SK-N-MC (cell line): ENCODE results near the gene BCAS4.

ENCODE experiments used
- DNase-seq: peaks from one replicate; pipeline ENCODE4 v3.0.0-alpha.2; 2011; ENCODE audit warnings: low read depth, low spot score
- H3K27ac ChIP-seq: fragments of 200-600 bp; sonication (generic); 2 replicates; pipeline ENCODE4 v1.5.1; 2016; ENCODE audit warnings: mixed run types
- H3K36me3 ChIP-seq: fragments of 200-600 bp; sonication (generic); 2 replicates; pipeline ENCODE4 v1.6.1; 2017; ENCODE audit warnings: antibody characterized with exemption, low read length, mixed read lengths; ENCODE audit not compliant: insufficient read depth
- H3K4me3 ChIP-seq: fragments of 200-600 bp; sonication (generic); 2 replicates; pipeline ENCODE4 v1.5.1; 2016
- H3K9ac ChIP-seq: fragments of 200-600 bp; sonication (generic); 2 replicates; pipeline ENCODE4 v1.8.0; 2017; ENCODE audit warnings: mixed run types, mixed read lengths; ENCODE audit not compliant: insufficient read length
- H3K9me3 ChIP-seq: fragments of 200-600 bp; sonication (generic); 2 replicates; pipeline ENCODE4 v1.6.1; 2017; ENCODE audit warnings: low read depth, mild to moderate bottlenecking, antibody characterized with exemption, low read length, moderate library complexity, mixed read lengths
- EZH2 ChIP-seq: fragments of 200-600 bp; sonication (generic); IDR thresholded peaks from one replicate; pipeline ENCODE4 v1.6.1; 2017; ENCODE audit warnings: antibody characterized with exemption
- FOXP2 ChIP-seq: optimal IDR thresholded peaks from 2 replicates; pipeline ENCODE3; 2011; ENCODE audit warnings: mild to moderate bottlenecking, moderate library complexity; ENCODE audit not compliant: insufficient read depth; ENCODE audit errors: extremely low read length, control extremely low read depth
- POLR2AphosphoS5 ChIP-seq: IDR thresholded peaks from 2 replicates; pipeline ENCODE4 v1.6.1; 2012; ENCODE audit warnings: mild to moderate bottlenecking, low read depth, low read length, borderline replicate concordance

The BCAS4 gene

GRCh38 chr20:50794846-50795634 lies at the start of gene BCAS4:
BCAS4 (plus strand) TSS chr20:50795061; CDS start chr20:50795084, 23 bp downstream.
- TF ChIP-seq EZH2 (no peak), POLR2AphosphoS5 (no peak), FOXP2 (no peak)
- DNase-seq: no peak
- peak within 1 kb of the TSS; percentile 59 for H3K9ac ChIP-seq
- peak within 1 kb of the TSS; percentile 96 for H3K4me3 ChIP-seq
- H3K9me3 ChIP-seq: no peaks in the 10 kb centered on the region
- no peaks in the 10 kb centered on the region for H3K36me3 ChIP-seq
- no peak within 1 kb of the TSS for H3K27ac ChIP-seq

GRCh38 chr20:50745634-50746137 lies 49.2 kb upstream of the BCAS4 start:
- Histone ChIP-seq H3K36me3 (peaks cover 41% of the 10 kb centered on the region), H3K27ac (peak overlapping the region; percentile 80), H3K9me3 (no peaks in the 10 kb centered on the region), H3K9ac (no peak overlapping the region), H3K4me3 (no peak overlapping the region)
- DNase-seq: no peak
- TF ChIP-seq FOXP2: no peak
- TF ChIP-seq EZH2: no peak
- no peak for TF ChIP-seq POLR2AphosphoS5

GRCh38 chr20:50746138-50746940 lies 48.5 kb upstream of the BCAS4 start:
- peak overlapping the region; percentile 80 for H3K27ac ChIP-seq
- peaks cover 41% of the 10 kb centered on the region for H3K36me3 ChIP-seq
- no peaks in the 10 kb centered on the region for H3K9me3 ChIP-seq
- TF ChIP-seq POLR2AphosphoS5 (no peak), EZH2 (no peak), FOXP2 (no peak)
- no peak for DNase-seq
- H3K4me3 ChIP-seq: no peak overlapping the region
- no peak overlapping the region for H3K9ac ChIP-seq

GRCh38 chr20:50747275-50747674 lies 47.6 kb upstream of the BCAS4 start:
- Histone ChIP-seq H3K36me3 (peaks cover 42% of the 10 kb centered on the region), H3K9me3 (no peaks in the 10 kb centered on the region), H3K27ac (peak overlapping the region; percentile 80), H3K9ac (peak overlapping the region; percentile 37), H3K4me3 (no peak overlapping the region)
- no peak for DNase-seq
- TF ChIP-seq POLR2AphosphoS5 (no peak), FOXP2 (no peak), EZH2 (no peak)

GRCh38 chr20:50750145-50750671 lies 44.7 kb upstream of the BCAS4 start:
- Histone ChIP-seq H3K9me3 (no peaks in the 10 kb centered on the region), H3K9ac (no peak overlapping the region), H3K36me3 (peaks cover 36% of the 10 kb centered on the region), H3K27ac (peak overlapping the region; percentile 23; the same call in 1 of the 2 replicates), H3K4me3 (no peak overlapping the region)
- DNase-seq: no peak
- TF ChIP-seq POLR2AphosphoS5 (no peak), FOXP2 (no peak), EZH2 (no peak)

GRCh38 chr20:50753152-50753551 lies 41.7 kb upstream of the BCAS4 start:
- Histone ChIP-seq H3K9me3 (no peaks in the 10 kb centered on the region), H3K4me3 (no peak overlapping the region), H3K36me3 (peaks cover 20% of the 10 kb centered on the region), H3K9ac (no peak overlapping the region), H3K27ac (no peak overlapping the region)
- DNase-seq: no peak
- TF ChIP-seq FOXP2 (no peak), POLR2AphosphoS5 (no peak), EZH2 (no peak)

- TF ChIP-seq EZH2 (no peak), FOXP2 (no peak), POLR2AphosphoS5 (no peak)
- no peaks in the 10 kb centered on the region for H3K9me3 ChIP-seq
- no peak overlapping the region for H3K27ac ChIP-seq
- no peak overlapping the region for H3K9ac ChIP-seq
- H3K36me3 ChIP-seq: peaks cover 14% of the 10 kb centered on the region
- no peak for DNase-seq
- H3K4me3 ChIP-seq: no peak overlapping the region
Observed at GRCh38 chr20:50754420-50754819, 40.4 kb upstream of the BCAS4 start.

GRCh38 chr20:50756447-50756846 lies 38.4 kb upstream of the BCAS4 start:
- Histone ChIP-seq H3K27ac (no peak overlapping the region), H3K9ac (no peak overlapping the region), H3K9me3 (no peaks in the 10 kb centered on the region), H3K36me3 (peaks cover 3% of the 10 kb centered on the region; the same call in 1 of the 2 replicates), H3K4me3 (no peak overlapping the region)
- TF ChIP-seq FOXP2 (no peak), EZH2 (no peak), POLR2AphosphoS5 (no peak)
- DNase-seq: no peak
